ENCODE data around the gene HBP1. TPM values are rescaled to one million over a fixed set of nuclear protein-coding genes. Genes with fewer than 3 reads are reported as not detected.
"Not testable (repeated sequence)": the region's sequence is repeated elsewhere in the genome, so short reads cannot be mapped to it uniquely, and the experiment has no call there.

The HBP1 gene
- polyA plus RNA-seq (ENCODE audit: insufficient read length) = 59.5 TPM

DNA sequence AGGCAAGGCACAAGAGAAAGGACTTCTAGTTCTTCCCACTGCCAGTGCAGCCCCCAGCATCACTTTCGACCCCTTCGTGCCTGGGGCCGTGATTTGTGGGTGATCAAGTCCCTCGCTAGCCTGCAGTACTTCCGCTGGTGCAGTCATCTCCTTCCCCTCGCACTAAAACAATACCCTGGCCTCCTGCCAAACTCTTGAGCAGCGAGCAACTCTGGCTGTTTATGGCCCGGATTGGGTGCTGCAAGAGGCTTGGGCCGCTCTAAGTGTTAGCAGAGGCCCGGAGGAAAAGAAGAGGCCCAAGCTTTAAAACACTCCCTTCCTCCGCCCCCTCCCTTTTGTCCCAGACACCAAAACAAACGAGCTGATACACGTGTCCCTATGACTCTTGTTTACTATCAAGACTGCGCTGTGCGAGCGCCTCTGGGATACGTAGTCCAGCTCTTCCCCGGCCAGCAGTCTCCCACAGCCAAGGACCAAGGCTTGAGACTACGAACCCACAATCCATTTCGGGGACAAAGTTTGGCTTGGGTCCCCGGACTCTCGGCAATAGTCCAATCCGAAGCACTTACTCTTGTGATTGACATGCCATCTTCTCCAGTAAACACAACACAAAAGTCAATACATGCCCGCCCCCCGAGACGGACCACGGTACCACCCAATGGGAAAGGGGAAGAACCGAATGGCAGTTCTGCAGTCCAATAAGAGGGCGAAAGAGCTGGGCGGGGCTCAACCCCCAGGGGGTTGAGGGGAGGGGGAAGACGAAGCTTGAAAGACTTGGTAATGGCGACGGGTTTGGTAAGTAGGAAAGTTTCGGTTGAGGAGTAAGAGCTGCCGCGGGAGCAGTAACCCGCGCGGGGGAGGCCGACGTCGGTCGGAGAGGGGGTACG lies at the start of gene HBP1:
HBP1 (plus strand) TSS at position 771 of the 887 bp plus-strand sequence. CDS start 10,891 bp downstream, outside the sequence.
- peak; percentile 100 for DNase-seq (ENCODE audit: low read depth)

DNA sequence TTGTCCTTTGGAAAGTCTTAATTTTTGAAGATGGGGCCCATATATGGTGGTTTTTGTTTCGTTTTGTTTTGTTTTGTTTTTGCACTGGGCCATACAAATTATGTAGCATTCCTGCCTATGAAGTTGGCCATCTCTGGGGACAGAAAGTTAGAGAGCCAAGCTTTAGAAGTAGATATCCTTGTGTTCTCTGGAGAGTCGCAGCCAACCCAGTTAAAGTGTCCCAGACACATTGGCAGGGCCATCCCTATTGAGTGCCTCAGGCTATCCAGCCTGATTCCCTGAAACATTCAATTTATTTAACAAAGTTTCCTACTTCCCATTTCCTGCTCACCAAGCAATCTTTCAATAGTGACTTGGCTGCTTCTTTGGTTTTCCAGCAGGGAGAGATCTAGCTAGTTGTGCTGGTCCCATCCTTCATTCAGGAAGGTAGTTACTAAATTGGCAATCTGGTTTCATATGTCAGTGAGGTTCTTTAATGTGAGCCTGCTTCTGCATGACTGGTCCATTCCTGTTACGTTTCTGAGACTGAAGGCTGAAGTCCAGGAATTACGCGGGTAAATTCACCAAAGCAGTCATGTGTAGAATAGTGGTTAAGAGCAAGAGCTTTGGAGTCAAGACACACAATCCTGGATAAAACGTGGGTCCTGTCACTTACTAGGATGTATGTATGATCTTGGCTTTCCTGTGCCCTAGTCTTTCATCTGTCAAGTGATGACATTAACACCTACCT lies 49.3 kb upstream of the HBP1 start:
- no peak for DNase-seq (ENCODE audit: low read depth)

DNA sequence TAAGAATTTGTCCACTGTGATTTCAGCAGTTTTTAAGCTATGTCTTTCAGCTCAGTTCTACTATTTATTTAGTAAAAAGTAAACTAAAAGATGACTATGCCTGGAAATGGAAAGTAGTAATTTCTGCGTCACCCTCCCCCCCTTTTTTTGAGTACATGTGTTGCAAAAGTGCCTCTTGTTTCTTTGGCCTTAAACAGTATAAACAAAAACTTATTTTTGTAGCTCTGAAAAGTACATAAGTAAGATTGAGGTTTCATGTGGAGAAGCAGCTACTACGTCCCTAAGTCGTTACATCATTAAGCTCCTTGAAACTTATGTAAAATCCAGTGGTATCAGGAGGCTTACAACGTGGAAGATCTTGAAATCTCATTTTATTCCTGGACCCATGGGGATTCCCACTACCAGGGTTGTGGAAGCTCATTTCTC lies 46.3 kb upstream of the HBP1 start:
- no peak for DNase-seq (ENCODE audit: low read depth)

DNA sequence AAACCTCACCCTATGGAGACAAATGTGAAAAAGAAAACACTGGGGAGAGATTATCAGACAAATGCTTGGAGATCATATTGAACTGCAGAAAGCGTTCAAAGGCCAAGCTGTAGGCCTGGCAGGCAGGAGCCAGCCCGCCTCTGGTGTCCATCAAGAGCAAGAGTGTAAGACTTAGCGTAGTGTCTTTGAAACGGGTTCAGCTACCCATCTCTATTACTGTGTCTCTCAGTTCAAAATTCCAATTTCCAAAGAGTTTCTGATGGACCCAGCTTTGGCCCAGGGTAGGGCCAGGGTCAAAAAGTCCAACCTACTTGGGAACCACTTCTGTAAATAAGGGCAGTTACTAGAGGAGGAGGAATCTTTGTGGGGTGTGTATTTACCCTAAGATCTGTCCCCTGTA lies 45.4 kb upstream of the HBP1 start:
- DNase-seq (ENCODE audit: low read depth) = no peak

DNA sequence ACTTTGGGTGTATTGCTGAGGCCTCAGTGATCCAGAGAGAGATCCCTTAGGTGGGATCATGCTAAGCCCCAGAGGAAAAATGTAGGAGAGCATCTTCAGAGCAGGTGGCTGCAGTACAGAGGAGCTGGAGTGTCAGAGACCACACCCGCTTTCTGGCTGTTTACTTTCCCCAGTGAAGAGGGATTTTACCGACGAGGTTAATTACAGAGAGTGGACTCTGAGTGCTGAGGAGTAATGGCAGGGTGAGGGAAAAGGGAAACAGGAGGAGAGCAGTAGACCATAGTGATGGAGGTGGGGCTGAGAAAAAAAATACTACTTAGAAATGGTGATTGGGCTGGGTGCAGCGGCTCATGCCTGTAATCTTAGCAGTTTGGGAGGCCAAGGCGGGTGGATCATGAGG lies 43.3 kb upstream of the HBP1 start:
- DNase-seq (ENCODE audit: low read depth) = no peak

- no peak for DNase-seq (ENCODE audit: low read depth)
Measured at GRCh38 chr7:107128217-107128616, 40.6 kb upstream of the HBP1 start.

GRCh38 chr7:107128748-107129147 lies 40.1 kb upstream of the HBP1 start:
- DNase-seq (ENCODE audit: low read depth) = no peak

GRCh38 chr7:107130487-107131220 lies 38.1 kb upstream of the HBP1 start:
- no peak for DNase-seq (ENCODE audit: low read depth)

- DNase-seq (ENCODE audit: low read depth) = no peak
Measured at GRCh38 chr7:107133396-107133795, 35.4 kb upstream of the HBP1 start.

- no peak for DNase-seq (ENCODE audit: low read depth)
Measured at GRCh38 chr7:107138696-107139420, 29.9 kb upstream of the HBP1 start.

GRCh38 chr7:107143875-107144274 lies 24.9 kb upstream of the HBP1 start:
- DNase-seq (ENCODE audit: low read depth) = not testable (repeated sequence)

DNA sequence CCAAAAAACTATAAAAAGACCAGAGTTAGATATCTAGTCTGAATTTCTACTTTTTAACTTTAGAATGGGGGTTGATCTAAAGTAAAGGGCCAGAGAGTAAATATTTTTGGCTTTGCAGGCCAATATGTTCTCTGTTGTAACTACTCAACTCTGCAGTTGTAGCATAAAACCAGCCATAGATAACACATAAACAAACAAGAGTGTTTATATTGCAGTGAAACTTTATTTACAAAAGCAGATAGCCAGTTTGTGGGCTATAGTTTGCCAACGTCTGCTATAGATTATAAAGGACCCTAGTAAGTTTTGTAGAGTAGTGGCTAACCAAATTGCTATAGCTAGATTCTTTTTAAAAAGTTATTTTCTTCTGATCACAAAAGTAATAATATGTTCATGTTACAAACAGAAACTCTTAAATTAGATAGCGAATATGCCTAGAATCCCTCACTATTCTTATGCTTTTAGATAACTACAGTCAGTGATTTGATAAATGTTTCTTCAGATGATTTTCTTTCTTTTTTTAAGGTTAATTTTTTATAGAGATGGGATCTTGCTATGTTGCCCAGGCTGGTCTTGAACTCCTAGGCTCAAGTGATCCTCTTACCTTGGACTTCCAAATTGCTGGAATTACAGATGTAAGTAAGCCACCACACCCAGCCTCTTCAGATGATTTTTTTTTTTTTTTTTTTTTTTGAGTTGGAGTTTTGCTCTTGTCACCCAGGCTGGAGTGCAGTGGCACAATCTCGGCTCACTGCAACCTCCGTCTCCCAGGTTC lies 23.6 kb upstream of the HBP1 start:
- DNase-seq (ENCODE audit: low read depth) = no peak

DNA sequence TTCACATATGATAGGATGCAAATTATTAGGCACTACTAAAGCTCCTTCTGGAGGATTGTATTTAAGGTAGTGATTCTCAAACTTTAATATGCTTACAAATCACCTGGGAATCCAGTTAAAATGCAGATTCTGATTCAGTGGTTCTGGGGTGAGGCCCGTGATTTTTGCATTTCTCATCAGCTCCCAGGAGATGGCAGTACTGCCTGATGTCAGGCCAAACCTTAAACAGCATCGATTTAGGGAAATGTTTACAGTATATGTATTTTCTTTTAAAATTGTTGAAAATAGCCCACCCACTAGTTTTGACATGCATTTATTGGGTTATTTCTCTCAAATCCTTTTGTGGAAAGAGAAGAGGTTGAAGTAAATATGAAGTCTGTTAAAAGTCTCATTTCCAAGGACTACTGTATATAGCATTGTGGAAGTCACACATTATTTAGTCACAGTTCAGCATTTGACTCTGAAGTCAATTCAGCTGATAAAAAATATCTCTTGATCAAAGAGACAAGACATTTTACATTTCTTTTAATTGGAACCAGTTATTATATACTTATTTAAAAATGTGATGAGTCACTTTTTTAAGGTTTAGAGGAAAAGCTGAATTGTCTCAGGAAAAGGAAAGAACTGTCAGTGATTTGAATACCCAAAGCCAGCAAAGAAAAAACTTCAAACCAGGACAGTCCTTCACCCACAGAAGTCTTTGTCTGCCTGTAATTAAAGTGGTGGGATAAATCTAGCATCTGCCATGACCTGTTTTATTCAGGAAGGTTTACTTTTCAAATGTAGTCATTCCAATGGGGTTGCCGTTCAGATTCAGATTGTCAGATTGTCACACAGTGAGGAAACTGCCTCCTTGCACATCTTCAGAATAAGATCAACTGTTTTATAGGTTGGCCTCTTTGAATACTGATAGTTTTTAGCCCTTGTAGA lies 21.1 kb upstream of the HBP1 start:
- no peak for DNase-seq (ENCODE audit: low read depth)

- DNase-seq (ENCODE audit: low read depth) = no peak
Measured at GRCh38 chr7:107148721-107149120, 20.1 kb upstream of the HBP1 start.

DNA sequence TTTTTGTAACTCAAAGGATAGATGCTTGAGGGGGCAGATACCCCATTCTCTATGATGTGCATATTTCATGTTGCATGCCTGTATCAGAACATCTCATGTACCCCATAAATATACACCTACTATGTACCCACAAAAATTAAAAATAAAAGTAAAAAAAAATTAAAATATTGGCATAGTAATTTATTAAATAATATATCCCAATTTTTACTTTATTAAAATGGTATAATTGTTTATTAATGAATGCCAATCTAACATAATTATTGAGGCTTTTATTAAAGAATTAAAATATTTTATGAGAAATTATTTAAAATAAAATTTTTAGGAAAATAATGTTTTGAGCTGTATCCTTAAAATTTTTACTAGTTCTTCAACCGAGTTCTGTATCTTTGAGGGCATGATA lies 18.9 kb upstream of the HBP1 start:
- no peak for DNase-seq (ENCODE audit: low read depth)

GRCh38 chr7:107150375-107151073 lies 18.3 kb upstream of the HBP1 start:
- DNase-seq (ENCODE audit: low read depth) = peak; percentile 60

- DNase-seq (ENCODE audit: low read depth) = no peak
Measured at GRCh38 chr7:107151538-107151937, 17.3 kb upstream of the HBP1 start.

DNA sequence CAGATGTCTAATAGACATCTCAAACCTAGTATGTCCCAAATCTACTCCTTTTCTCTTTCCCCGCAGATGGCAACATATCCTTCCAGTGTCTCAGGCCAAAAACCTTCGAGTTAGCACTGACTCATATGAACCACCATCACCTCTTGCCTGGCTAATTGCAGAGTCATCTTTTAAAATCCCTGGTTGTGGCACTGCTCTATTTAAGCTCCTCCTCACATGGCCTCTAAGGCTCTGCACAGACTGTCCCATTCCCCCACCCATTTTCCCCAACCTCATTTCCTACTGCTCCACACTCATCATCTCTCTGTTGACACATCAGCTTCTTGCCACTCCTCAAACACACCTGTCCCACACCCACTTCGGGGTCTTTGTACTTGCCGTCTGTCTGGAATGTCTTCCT lies 16.8 kb upstream of the HBP1 start:
- DNase-seq (ENCODE audit: low read depth) = no peak

GRCh38 chr7:107154826-107155225 lies 14.0 kb upstream of the HBP1 start:
- DNase-seq (ENCODE audit: low read depth) = no peak
